ENCODE measurements around the gene AACS. TPM values are rescaled to one million over a fixed set of nuclear protein-coding genes. Genes with fewer than 3 reads are reported as not detected.

AACS gene
- total RNA-seq, 1 donor: 12.0 TPM

DNA sequence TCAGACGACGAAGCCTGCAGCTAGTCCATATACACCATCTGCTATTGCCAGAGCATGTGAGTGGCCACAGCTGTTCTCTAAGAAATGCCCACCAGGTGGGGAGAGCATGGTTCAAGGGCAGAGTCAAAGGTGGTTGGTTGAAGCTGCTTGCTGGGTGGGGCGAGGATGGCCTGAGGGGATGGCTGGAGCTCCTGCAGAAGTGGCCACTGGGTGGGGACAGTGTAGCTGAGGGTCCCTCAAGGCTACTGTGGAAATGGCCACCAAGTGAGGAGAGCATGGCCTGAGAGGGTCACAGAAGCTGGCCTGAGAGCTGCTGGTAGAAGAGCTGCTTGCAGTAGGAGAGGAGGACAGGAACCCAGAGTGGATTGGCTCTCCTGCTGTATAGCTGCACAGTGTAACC, 102.4 kb downstream of the AACS start:
- DNase-seq (ENCODE audit: low read depth): no peak
- TF ChIP-seq, protein P1, sequence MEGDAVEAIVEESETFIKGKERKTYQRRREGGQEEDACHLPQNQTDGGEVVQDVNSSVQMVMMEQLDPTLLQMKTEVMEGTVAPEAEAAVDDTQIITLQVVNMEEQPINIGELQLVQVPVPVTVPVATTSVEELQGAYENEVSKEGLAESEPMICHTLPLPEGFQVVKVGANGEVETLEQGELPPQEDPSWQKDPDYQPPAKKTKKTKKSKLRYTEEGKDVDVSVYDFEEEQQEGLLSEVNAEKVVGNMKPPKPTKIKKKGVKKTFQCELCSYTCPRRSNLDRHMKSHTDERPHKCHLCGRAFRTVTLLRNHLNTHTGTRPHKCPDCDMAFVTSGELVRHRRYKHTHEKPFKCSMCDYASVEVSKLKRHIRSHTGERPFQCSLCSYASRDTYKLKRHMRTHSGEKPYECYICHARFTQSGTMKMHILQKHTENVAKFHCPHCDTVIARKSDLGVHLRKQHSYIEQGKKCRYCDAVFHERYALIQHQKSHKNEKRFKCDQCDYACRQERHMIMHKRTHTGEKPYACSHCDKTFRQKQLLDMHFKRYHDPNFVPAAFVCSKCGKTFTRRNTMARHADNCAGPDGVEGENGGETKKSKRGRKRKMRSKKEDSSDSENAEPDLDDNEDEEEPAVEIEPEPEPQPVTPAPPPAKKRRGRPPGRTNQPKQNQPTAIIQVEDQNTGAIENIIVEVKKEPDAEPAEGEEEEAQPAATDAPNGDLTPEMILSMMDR (IDR thresholded peaks at IDR 0.05; ENCODE audit: insufficient read depth, low read length): no peak
- no peak overlapping the region for H3K4me3 ChIP-seq (ENCODE audit: low read depth, low read length)

DNA sequence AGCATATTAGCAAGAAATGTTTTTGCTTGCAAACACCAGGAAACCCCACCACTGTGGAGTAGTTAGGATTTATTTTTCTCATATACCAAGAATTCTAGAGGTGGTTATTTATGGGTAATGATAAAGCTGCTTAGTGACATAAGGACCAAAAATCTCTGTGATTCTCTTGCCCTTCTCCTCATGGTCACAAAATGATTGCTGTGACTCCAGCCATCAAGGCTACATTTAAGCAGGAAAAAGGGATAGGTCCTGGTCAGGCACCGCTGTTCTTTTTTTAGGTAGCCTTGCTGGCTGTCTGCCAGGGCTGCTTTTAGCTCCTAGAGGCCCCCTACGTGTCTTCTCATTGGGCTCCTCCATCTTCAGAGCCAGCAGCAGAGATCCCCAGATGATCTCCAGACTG, 104.2 kb downstream of the AACS start:
- TF ChIP-seq, protein P1 (IDR thresholded peaks at IDR 0.05; ENCODE audit: insufficient read depth, low read length): no peak
- H3K4me3 ChIP-seq (ENCODE audit: low read depth, low read length): no peak overlapping the region
- DNase-seq (ENCODE audit: low read depth): no peak

DNA sequence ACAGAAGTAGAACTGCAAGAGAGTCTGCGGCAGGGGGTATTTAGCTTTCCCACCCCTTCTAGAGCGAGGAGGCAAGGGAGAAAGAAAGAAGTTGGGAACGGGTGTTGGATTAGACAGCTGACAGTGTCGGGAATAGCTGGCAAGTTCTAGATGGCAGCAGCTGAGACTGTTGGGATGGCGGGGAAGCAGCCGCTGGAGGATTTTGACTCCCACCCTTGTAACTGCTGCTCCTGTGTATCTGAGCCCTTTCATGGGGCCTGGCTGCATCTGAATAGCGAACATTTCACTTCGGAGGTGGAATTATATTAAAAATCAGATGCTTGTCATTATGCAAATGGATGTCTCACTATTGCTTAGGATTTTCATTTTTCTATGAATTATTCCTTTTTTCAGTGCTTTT, 104.6 kb downstream of the AACS start:
- no peak for DNase-seq (ENCODE audit: low read depth)
- TF ChIP-seq, protein P1 (IDR thresholded peaks at IDR 0.05; ENCODE audit: insufficient read depth, low read length): no peak
- H3K4me3 ChIP-seq (ENCODE audit: low read depth, low read length): no peak overlapping the region

DNA sequence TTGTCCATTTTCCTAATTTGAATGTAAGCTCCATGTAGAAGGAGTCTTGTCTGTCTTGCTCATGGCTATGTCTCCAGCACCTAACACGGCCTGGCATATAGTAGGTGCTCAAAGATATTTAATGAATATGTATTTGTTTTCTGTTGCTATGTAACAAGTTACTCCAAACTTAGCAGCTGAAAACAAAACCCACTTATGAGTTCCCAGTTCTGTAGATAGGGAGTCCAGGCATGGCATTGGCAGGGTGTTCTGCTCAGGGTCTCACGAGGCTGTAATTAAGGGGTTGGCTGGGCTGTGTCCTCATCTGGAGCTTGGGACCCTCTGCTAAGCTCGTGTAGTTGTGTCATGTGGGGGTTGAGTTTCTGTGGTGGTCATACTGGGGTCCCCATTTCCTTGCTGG, 106.0 kb downstream of the AACS start:
- no peak for DNase-seq (ENCODE audit: low read depth)
- H3K4me3 ChIP-seq (ENCODE audit: low read depth, low read length): no peak overlapping the region
- TF ChIP-seq, protein P1 (IDR thresholded peaks at IDR 0.05; ENCODE audit: insufficient read depth, low read length): no peak

DNA sequence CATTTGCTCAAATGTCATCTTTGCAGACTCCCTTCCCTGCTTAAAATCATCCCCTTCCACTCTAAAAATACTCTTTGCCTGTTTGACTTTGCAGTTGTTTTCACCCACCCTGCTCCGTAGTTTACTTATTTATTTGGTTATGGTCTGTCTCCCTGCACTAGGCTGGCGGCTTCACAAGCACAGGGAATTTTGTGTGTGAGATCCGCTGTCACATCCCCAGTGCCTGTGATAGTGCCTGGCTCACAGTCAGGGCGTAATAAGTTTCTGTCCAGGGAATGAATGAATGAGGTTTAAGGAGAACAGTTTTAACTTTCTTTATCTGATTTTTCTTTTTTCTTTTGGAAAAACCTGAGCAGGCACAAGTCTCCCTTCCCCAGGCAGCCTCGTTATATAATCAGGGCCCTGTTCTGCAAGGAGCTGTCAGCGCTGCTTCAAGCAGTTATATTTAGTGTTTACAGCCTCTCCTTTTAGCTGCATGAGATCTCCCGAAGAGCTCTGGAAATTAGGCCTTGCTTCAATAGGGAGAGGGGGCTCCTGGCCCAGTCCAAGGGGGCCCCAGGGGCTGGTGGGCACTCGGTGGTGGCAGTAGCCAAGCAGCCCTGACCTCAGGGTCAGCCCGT, 107.1 kb downstream of the AACS start:
- H3K4me3 ChIP-seq (ENCODE audit: low read depth, low read length): no peak overlapping the region
- DNase-seq (ENCODE audit: low read depth): no peak
- TF ChIP-seq, protein P1 (IDR thresholded peaks at IDR 0.05; ENCODE audit: insufficient read depth, low read length): no peak

DNA sequence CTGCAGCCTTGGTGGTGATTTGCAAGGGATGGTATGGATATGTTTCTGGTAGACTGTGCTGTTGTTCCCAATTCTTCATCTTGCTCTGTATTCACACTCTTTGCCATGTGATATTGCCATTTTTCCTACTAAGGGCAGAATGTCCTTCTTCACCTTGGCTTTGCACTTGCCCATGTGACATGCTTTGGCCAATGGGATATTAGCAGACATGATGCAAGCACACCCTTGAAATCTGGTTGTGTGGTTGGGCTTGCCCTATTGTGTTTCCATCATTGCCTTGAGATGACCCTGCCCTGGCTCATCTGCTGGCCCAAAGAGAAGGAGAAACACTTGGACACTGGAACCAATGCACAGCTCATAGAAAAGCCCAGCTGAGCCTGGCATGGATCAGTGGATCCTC, 110.3 kb downstream of the AACS start:
- H3K4me3 ChIP-seq (ENCODE audit: low read depth, low read length): no peak overlapping the region
- TF ChIP-seq, protein P1 (IDR thresholded peaks at IDR 0.05; ENCODE audit: insufficient read depth, low read length): no peak
- DNase-seq (ENCODE audit: low read depth): no peak

DNA sequence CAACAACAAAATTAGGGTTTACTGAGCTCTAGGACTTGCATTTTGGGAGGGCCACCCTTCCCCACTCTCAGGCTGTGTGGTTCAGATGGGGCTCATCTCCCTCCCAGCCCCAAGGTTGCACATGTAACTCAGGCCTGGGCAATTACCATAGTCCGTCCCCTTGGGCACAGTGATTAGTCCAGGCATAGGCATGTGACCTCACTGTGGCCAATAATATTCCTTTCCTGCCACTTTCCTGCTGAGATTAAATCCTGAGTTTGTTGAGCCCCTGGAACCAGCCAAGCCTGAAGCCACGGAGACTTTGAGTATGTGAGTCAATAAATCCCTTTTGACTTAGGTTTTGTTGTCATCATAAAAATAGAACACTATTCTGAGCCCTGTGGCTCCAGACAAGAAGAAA, 113.0 kb downstream of the AACS start:
- TF ChIP-seq, protein P1 (IDR thresholded peaks at IDR 0.05; ENCODE audit: insufficient read depth, low read length): no peak
- no peak overlapping the region for H3K4me3 ChIP-seq (ENCODE audit: low read depth, low read length)
- no peak for DNase-seq (ENCODE audit: low read depth)

Measured in fibroblast of the aortic adventitia (primary cell).